AG20443 (cell line): ENCODE measurements around the gene LSAMP.

Experiments
- DNase-seq: peaks from one replicate; pipeline ENCODE4 v3.0.0; 2012; ENCODE audit warnings: low spot score, mixed read lengths

The LSAMP gene

DNA sequence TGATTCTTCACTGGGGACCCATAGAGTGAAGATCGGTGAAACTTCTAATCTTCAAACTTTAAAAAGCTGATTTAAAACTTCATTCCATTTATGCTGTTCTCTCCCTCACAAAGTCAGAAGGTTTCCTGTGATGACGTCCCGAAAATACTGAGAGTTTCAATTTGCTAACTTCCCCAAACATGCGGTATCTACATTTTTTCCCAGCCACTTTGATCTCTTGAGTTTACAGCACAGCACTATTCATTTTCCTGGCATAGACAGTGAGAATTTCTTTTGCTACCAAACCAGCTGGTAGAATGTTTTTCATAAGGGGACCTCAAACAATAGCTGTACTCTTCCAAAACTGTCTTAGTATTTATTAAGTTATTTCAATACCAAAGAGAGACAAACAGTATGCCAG is 156.8 kb downstream of the LSAMP start:
- DNase-seq = peak; percentile 19

DNA sequence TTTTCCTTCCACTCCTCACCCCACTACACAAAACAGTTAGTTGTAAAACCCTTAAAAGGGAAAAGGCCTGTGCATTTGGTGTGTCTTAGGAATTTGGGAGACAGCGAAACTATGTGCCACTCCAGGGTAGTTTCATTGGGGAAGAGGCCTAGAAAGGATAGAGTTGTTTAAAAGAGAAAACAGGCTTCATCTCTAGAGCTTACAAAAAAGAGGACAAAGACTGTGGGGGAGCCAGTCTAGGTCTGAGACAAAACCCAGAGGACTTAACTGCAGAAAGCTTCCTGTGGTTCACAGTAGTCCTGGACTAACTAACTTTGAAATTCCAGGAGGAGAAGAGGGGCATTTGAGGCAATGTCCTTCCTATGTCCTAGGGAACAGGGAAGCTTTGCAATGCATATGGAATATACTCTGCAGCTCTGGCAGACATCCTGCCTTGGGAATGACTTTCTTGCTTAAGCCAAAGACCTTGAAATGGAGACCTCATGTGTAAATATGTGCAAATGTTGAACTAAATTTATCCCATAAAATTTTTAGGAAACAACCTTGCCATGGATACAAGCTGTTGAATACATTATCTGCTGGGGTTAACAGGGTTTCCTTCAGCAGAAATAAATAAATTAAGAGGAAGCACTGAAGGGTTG is 159.4 kb downstream of the LSAMP start:
- no peak for DNase-seq

DNA sequence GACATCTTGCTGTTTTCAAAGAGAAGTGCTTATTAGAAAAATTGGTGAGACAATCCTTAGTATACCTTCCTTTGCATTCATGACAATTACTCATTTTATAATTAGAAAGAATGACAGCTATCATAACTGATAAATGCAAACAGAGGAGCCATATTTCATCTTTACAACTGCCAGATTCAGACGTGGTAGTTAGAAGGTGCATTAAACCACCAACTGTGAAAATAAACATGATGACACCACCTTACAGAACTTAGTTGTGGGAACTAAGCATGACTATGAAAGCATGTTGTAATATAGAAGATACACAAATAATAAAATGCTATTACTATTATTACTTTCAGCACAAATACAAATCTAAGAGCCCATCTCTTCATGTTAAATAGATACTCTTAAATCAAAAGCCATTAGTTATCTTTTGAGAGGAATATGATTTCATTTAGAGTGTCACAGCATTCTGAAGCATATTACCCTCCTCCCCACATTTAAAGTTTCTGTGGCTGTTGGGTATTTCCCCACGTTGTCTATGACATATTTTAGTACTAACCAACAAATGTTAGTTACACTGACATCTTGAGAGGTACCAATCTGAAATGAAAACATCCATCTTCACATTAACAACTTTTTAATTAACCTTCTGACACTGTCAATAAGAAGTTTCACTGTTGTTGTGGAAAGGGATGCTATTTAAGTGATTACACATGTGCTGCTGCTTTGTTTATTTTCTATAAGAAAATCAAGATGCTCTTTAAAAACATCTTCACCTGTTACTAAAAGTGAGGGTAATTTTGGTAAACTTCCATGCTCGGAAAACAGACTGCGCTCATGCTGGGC is 163.8 kb downstream of the LSAMP start:
- no peak for DNase-seq

DNA sequence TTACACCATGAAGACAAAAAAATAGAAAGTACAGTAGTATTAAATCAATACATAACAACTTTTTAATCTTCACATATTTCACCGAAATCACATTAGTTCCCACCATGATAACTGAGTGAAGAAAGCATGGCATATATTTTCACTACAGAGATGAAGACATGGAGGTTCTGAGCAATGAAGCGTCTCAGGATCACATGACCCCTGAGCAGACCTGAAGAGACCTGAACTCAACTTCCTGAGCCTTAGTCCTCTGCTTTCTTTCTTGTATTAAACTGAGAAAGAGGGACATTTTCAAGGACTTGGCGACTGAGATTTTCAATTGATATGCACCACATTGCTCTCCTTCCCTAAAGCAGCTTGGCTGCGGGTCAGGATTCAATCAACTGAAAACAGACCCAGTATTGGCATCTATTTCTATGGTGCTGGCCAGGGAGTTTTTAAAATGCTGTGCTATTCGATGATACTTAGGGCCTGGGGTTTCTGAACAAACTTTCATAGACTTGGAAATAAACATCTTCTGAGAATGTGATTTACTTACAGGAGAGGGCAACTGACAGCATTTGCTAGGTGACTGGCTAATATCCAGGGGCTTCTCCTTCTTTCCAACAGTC is 165.1 kb downstream of the LSAMP start:
- no peak for DNase-seq

DNA sequence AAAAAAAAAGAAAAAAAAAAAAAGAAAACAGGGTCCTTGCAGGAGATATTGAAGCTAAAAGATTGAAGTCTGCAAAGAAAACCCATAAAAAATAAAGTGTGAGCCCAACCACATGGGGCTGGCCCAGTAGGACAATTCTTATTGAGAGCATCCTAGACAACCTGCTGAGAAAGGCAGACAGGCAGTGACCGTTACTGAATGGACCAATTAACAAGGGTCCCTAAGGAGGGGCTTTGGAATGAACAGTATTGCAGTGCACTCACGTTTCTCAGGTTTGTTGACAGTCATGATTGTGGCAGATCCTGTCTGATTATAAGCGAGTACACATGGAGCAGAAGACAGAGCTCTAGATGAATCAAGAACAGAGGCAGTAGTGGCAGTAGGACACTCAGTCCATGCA is 168.6 kb downstream of the LSAMP start:
- DNase-seq = no peak

DNA sequence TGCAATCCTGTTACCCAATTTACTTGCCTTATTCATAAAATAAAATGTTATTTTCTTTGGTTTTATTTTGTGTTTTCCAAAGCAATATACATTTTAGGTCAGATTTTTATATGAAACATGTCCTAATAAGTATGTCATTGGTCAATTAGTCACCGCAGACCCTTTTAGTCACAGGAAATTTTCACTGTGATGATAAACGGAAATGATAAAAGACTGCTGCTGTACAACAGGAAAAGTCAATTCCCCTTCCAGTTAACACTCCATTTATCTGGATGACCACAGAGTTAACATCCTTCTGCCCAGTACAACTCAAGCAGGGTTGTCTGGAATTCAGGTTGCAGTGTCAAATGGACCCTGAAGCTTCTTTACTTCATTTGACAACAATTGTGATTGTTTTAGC is 175.2 kb downstream of the LSAMP start:
- no peak for DNase-seq

DNA sequence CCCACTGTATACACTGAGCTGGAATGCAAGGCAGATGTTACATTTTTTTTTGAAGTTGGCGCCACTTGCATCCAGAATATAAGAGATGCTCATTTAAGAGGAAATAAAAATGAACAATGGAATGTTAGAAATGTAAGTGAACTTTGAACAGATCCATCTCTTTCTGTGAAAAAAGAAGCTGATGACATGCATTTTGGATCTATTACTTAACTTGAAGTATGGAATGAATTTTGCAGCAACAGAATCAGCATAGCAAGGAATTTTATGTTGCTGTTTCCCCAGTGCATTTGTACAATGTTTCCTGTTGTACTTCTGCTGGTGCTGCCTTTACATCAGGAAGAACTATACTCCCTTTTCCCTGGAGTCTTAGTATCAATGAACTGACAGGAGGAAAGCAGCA is 178.2 kb downstream of the LSAMP start:
- no peak for DNase-seq

DNA sequence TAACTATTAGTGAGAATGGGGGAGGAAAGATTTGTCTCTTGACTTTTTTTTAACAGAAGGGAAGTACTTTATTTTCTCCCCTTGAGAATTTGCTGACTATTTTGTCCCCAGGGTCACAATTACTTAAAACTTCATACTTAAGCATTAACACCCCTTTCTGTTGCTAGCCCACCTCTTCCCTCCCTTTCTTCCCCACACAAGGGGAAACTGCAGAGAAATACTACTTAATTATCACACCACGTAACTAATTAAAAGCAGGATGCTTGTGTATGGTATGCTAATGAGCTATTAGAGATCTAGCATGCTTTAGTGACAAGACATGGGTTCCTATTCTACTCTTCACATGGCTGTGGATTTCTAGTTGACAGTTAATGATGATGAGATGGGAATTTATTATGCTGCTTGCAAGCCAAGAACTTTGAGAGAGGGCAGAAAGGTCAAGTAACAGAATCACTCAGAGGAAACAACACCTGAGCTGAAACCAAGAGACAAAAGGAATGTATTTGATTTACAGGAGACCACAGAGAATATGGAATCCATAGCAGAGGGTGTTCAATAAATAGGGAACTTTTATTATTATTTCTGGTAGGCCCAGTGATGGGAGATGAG is 179.2 kb downstream of the LSAMP start:
- DNase-seq = no peak

DNA sequence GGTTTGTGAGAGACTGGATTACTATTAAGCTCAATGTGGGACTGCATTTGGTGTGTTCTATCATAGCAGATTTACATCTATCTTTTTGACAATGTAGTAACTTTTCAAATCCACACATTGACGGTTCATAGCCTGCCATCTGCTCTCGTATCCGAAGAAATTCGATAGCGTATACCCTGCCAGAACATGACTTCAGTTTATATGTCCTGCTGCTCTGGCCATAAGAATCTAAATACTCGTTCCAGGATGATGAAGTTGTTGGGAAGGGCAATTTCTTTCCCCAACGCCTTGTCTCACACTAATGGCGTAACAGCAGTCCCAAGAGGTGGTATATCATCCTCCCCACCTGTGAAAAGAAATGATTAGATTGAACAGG is 180.0 kb downstream of the LSAMP start:
- no peak for DNase-seq

DNA sequence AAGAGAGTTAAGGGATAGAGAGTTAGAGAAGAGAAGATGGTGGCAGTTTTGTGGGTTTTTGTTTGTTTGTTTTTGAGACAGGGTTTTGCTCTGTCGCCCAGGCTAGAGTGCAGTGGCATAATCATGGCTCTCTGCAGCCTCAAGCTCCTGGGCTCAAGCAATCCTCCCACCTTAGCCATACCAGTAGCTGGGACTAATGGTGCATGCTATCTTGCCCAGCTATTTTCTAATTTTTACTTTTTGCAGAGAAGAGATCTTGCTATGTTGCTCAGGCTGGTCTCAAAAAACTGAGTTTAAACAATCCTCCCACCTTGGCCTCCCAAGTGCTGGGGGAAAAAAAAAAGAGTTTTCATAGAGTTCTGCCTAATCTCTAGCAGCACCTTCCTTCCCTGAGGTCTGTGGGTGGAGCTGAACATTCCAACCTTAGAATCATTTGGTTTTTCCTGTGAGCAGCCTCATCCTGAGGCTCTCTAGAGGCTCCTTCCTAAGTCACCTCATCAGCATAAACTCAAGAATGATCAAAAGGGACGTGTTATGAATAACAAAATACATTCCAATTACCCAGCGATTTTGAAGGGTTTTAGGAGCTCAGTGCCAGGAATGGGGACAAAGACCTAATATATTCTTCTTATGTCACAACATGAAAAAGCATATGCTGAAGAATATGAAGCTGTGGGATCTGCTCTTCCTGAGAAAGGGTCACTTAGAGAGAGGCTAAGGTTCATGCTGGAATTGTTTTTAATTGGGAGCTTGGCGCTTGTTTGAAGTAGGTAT is 180.6 kb downstream of the LSAMP start:
- DNase-seq = no peak

DNA sequence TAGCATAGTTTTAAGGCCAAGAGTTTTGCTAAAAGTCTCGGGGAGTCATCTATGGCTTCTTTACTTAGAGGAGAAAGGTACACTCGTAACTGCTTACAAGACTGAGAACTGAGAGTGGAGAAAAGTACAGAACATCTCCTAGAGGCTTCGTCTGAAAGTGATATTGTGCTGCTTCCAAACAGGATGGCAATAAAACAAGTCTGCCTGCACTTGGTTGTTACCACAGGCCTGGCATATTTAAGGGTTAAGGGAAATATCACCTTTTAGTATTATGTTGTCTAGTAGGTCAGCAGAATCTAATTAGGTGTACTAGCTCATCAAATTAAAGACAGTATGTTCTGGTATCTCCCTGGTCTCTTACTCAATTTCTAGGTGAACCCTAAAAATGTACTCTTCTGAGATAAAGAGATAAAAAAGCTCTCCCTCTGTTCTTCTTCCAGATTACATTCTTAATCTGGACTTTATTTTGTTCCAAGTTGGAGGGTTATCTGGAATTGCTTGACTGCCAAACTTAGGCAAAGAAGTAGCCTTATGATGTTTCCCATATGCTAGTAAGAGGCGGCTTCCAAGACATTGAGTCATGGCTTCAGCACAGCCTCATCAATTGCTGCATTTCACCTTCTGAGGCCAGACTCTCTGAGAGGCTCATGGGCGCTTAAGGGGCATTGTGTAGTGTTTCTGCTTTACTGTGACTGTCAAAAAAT is 181.3 kb downstream of the LSAMP start:
- peak; percentile 67 for DNase-seq

DNA sequence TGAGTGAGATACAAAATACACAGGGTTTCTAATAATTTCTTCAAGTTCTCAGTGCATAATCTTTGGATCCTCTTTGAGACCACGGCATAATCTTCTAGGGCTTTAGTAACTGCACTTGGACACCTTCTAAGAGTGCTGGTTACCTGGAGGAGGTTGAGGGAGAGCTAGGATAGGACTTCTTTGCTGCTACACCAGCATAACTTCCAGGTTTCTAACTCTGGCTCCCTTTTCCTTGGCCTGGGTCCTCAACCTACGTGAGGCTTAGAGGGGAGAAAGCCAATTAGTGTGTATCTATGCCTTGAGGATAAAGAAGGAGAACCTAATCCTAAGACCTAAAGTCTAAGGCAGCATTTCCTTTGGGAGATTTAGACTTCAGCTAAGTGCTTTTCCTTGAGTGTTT is 184.8 kb downstream of the LSAMP start:
- no peak for DNase-seq

DNA sequence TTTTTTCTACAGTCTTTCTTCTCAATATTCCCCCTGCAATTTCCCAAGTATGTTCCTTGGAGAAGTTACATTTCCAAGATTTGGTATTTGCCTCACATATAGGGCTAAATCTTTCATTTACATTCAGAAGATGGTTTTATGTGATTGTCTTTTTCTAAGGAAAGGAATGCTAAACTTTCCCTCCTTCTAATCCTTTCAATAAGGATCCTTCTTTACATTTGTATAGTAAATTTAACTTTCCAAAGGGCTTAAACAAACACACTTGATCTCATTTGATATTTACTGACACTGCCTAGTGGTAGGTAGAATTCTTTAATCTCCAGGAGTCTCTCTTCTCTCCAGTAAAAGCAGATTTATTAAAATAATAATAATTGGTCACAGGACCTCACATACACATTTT is 185.3 kb downstream of the LSAMP start:
- no peak for DNase-seq

DNA sequence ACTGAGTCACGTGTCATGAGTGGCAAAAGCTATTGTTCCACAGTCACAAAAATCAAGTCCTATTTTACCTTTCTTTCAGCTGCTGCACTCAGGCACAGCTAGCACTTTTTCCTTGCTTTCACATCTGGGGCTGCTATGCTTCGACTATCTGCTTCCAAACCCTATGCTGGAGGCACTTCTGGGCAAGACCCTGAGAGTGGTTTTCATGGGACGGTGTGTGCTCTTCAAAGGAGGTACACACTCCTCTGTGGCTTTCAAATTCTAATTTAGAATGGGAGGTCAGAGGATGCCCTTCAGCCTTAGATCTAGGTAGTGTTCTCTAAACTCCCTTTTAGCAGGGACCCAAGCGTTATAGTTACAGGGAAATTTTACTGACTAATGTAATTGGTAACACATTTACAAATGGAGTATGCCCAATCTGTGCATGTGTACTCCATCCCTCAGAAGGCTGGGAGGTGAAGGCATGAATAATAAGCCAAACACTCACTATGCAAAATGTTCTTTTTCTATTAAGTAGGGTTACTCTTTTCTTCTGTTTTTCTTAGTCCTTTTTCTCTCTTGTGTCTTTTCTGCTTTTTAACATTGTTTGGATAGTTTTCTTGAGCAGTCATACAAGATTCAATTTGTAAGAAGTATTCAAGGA is 188.3 kb downstream of the LSAMP start:
- DNase-seq = peak; percentile 52

DNA sequence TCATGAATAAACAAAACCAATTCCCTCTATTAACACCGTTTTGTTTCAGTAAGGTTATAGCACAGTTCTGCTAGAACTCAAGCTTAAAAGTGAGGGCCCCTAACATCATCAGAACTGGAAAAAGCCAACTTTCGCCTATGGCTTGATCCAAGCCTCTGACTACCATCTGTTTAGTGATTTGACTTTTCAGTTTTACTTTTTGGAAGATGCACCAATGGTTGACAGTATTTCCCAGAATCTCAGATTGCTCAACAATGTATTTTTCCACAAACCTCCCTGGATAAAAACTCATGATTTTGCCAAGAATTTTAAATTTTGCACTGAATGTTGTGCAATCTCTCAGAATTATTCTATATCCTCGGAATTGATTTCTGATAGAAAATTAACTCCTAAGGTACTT is 190.7 kb downstream of the LSAMP start:
- no peak for DNase-seq

DNA sequence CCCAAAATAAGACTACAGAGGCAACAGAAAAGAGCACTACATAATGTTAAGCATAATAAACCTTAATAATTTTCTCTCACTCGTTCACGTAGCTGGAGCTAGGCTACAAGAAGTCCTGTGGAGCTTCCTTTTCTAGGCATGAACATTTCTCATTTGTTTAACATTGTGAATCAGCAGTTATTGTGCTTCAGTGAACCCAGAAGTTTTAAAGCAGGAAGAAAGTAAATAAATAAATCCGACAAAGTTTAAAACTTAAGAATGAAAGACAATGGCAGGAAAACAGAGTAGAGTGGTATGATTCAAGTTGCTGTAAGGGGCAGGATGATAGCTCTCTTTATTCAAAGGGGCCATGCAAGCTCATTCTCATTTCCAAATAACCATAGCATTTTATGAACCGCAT is 191.8 kb downstream of the LSAMP start:
- DNase-seq = no peak

DNA sequence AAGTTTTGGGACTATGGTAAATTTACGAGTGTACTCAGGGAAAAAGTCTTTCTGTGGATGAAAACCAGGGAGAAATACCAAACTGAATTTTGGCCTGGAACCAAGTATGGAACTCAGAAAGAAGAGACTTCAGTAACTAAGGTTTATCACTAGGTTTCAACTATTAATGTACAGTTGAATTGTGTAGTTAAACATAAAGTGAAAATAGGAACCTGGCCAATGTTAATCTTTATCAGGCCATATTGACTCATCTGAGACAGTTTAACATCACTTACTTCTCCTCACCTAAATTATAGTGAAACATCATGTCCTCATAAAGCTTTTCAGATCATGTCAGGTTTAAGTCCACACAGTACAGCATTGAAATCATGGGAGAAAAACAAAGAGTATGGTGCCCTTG is 197.7 kb downstream of the LSAMP start:
- no peak for DNase-seq

DNA sequence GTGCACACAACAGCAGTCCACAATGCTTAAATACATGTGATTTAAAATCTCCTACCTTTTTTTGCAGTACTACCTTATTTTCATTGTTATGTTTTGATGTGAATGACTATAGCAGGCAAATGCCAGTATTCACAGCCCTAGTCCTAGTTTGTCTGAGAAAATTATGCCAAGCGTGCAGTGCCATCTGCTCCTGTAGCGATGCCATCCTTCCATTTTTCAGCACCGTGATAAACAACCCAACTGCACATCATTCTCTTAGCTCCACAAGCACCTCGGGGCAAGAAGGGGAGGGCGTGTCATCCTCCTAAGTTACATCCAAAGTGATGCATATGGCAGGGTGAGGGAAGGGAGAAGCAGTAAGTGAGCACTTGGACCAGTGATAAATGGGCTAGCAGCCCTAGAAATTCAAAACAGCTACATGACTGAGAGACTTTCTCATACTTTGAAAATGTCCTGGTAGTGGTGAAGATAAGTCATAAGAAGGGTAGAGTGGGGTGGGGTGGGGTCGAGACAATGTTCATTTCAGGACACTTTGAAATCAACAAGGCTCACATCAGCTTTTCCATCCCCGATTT is 198.8 kb downstream of the LSAMP start:
- no peak for DNase-seq

DNA sequence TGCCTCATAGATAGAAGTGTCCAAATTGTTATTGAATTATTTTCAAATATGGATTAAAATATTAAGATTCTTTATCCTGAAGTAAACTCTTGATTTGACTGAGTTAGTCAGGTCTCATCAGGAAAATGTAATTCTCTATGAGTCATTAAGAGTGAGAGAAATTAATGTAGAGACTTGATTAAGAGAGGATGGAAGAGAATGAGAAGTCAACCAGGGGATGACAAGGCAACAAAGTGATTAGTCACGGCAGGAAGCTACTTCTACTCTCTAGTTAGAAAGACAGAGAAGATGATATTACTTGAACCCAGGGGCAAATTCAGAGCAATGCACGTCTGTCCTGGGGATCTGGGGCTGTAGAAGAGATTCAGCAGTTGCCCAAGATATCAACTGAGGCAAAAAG is 202.5 kb downstream of the LSAMP start:
- DNase-seq = no peak

DNA sequence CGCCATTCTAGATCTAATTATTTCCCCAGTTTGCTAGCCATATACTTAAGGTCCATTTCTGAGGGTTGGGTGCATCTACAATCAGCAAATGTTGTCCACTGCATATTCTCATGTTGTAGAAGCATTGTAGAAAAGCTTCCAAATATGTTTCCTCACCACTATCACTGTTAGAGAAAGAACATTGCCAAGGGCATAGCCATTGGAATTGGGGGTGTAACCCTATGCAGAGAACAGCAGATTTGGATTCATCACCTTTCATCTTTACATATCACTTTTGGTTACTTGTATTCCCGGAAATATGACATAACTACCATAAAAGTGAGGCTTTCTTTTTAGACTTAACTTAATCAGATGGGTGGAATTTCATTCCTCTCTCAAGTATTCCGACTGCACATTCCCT is 203.6 kb downstream of the LSAMP start:
- no peak for DNase-seq

DNA sequence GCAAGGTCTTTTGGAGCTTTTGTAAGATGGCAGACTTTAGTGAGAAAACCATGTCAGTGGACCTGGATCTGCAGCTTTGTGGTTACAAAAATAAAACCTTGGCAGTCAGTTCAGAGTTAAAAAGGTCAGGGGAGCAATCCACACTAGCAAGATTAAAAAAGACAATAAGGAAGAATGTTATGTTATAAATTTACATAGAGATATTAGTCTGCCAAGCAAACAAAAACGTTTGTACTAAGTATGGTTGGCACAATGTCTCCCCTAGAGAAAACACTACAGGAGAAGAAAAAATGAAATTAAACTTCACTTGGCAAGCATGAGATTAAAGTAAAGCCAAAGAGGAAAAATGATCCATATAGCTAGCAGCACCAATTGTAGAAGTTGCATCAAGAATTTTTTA is 205.0 kb downstream of the LSAMP start:
- DNase-seq = no peak
